ENCODE measurements around the gene GPRASP2.

DNA sequence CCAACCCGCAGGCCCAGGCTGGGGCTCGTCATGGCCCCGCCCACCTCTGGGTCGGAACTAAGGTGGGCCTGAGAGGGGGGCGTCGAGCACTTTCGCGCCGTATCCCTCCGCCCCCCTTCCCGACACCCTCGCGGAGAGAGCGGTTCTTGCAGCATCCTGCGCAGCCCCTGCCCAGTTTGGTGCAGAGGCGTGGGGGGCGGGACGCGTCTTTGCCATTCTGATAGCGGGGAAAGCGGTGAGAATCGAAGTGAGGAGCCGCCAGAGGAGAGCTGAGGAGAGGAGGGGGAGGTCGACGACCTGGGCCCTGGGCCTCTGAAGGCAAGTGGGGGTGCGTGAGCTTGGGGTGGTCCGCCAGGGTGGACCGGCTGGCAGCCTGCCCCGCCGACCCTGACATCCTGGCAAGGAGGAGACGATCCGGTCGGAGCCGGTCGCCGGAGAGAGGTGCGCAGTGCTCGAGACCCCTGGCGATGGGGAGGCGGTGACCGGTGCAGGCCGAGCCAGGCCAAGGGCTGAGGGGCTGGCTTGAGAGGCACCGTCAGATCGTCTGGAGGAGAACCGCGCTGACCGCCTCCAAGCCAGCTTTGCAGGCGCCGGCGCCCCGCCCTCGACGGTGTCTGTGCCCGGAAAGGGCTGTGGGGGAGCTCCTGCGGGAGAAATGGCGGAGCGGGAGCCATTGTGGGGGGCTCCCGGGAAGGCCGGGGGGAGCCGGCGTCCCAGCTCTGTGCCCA lies 33.8 kb downstream of the GPRASP2 start:
- TF ChIP-seq CTCF (IDR thresholded peaks at IDR 0.05) (no peak), POLR2AphosphoS5 (IDR thresholded peaks at IDR 0.05; ENCODE audit: low read depth, low read length) (no peak), SIN3A (IDR thresholded peaks at IDR 0.05; ENCODE audit: borderline replicate concordance, insufficient read depth, low read depth, low read length) (no peak), TCF7L2 (IDR thresholded peaks at IDR 0.05; ENCODE audit: low read depth, low read length) (no peak)
- TF ChIP-seq, protein P1, sequence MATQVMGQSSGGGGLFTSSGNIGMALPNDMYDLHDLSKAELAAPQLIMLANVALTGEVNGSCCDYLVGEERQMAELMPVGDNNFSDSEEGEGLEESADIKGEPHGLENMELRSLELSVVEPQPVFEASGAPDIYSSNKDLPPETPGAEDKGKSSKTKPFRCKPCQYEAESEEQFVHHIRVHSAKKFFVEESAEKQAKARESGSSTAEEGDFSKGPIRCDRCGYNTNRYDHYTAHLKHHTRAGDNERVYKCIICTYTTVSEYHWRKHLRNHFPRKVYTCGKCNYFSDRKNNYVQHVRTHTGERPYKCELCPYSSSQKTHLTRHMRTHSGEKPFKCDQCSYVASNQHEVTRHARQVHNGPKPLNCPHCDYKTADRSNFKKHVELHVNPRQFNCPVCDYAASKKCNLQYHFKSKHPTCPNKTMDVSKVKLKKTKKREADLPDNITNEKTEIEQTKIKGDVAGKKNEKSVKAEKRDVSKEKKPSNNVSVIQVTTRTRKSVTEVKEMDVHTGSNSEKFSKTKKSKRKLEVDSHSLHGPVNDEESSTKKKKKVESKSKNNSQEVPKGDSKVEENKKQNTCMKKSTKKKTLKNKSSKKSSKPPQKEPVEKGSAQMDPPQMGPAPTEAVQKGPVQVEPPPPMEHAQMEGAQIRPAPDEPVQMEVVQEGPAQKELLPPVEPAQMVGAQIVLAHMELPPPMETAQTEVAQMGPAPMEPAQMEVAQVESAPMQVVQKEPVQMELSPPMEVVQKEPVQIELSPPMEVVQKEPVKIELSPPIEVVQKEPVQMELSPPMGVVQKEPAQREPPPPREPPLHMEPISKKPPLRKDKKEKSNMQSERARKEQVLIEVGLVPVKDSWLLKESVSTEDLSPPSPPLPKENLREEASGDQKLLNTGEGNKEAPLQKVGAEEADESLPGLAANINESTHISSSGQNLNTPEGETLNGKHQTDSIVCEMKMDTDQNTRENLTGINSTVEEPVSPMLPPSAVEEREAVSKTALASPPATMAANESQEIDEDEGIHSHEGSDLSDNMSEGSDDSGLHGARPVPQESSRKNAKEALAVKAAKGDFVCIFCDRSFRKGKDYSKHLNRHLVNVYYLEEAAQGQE (IDR thresholded peaks at IDR 0.05; ENCODE audit: insufficient read depth in 1 of 2, low read depth in 2 of 2, low read length in 1 of 2) = no peak

All from Panc1 (cell line).